Measurements from ENCODE around the gene PAK5.
A peak's percentile ranks its signal among the peaks of the same experiment; 100 is the strongest.

Gene PAK5

DNA sequence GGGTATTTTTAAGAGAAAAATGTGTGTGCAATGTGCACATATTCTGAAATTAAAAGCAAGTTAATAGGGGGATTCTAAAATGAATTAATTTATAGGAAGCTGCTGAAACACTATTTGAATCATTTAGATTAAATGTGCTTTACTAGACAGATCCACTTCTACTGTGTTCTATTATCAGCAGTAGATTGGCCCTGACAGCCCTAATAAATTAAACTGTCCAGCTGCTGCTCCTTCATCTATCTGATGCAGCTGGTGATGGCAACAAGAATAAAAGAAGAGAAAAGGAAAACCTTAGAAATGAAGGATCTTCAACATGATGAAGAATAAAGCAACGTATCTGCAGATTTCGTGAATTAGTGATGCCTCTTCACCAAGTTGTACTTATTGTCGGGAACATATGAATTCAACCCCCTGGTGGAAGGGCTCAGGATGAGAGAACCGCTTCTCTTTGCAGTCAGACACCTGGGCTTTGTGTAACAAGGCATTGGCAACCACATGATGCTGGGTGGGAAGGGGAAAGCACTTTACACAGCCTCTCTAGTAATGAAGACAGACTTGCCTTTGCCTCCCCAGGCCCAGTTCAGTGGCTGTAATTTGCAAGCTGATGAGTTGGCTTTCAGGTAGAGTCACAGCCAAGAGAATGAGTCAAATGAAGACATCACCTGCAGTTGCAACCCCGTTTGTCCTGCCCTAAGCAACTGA lies 230.1 kb downstream of the PAK5 start:
- no peak overlapping the region for H3K4me3 ChIP-seq (ENCODE audit: low read depth, low read length)
- no peaks in the 10 kb centered on the region for H3K36me3 ChIP-seq (ENCODE audit: control insufficient read depth, insufficient read depth, low read length)
- no peaks in the 10 kb centered on the region for H3K9me3 ChIP-seq (ENCODE audit: control insufficient read depth, insufficient read depth, low read length)
- H3K4me1 ChIP-seq (ENCODE audit: control insufficient read depth, insufficient read depth, low read length), result peaks cover 11% of the 10 kb centered on the region
- H3K27me3 ChIP-seq (ENCODE audit: control insufficient read depth, insufficient read depth, low read length), result no peaks in the 10 kb centered on the region; the same call in 1 of the 2 replicates
- H3K27ac ChIP-seq (ENCODE audit: low read depth, low read length), result no peak overlapping the region
- H3K9ac ChIP-seq (ENCODE audit: low read depth, low read length), result no peak overlapping the region

DNA sequence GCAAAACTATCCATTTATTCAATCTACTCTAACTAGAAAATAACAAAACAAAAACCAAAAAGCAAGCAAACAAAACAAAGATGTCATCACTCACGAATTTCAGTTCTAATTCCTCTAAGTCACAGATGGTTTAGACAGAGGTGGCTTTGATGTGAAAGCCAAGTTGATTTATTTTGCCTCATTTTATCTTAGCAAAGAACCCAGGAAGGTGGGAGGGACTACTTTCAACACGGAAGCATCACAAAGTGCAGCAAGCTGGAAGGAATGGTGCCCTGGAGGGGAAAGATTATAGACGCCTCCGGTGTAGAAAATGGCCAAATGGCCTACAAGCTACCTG lies 236.1 kb downstream of the PAK5 start:
- no peak overlapping the region for H3K4me3 ChIP-seq (ENCODE audit: low read depth, low read length)
- H3K9ac ChIP-seq (ENCODE audit: low read depth, low read length), result no peak overlapping the region
- no peaks in the 10 kb centered on the region for H3K9me3 ChIP-seq (ENCODE audit: control insufficient read depth, insufficient read depth, low read length)
- no peaks in the 10 kb centered on the region for H3K4me1 ChIP-seq (ENCODE audit: control insufficient read depth, insufficient read depth, low read length)
- H3K27ac ChIP-seq (ENCODE audit: low read depth, low read length), result no peak overlapping the region
- no peaks in the 10 kb centered on the region for H3K36me3 ChIP-seq (ENCODE audit: control insufficient read depth, insufficient read depth, low read length)
- H3K27me3 ChIP-seq (ENCODE audit: control insufficient read depth, insufficient read depth, low read length), result no peaks in the 10 kb centered on the region

DNA sequence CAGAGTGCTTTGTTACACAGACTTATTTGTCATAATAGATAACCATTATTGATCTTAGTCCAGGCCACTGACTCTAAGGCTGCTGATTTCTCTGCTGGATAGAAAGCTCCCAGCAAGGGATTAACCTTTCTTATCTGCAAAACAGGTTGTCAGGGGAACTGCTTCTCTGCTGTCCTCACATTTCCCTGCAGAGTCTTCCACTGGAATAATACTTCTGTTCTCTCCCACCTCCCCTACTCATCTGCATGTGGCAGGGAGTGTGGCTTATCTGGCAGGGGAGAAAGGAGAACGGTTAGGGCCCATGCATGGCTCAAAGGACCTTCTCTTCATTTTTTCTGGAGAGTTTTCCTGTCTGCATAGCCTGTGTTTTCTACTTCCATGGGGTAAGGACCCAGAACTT lies 238.3 kb downstream of the PAK5 start:
- H3K9ac ChIP-seq (ENCODE audit: low read depth, low read length), result no peak overlapping the region
- H3K4me3 ChIP-seq (ENCODE audit: low read depth, low read length), result no peak overlapping the region
- H3K27me3 ChIP-seq (ENCODE audit: control insufficient read depth, insufficient read depth, low read length), result no peaks in the 10 kb centered on the region
- no peaks in the 10 kb centered on the region for H3K36me3 ChIP-seq (ENCODE audit: control insufficient read depth, insufficient read depth, low read length)
- no peaks in the 10 kb centered on the region for H3K9me3 ChIP-seq (ENCODE audit: control insufficient read depth, insufficient read depth, low read length)
- H3K4me1 ChIP-seq (ENCODE audit: control insufficient read depth, insufficient read depth, low read length), result no peaks in the 10 kb centered on the region
- H3K27ac ChIP-seq (ENCODE audit: low read depth, low read length), result peak overlapping the region; percentile 18

DNA sequence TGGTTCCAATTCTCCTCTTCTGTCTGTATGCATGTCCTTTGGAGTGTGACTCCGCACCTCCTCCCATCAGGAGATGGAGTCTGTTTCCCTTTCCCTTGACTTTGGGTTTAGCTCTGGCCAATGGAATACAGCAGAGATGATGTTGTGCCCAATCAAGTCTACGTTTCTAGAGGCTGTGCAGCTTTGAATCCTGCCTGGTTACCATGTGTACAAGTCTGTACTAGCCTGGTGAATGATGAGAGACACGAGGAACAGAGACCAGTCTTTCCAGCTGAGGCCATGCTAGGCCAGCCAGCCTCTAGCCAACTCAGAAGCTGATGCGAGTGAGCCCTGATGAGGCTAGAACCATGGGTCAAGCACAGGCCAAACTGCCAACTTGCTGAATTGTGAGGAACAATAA lies 241.3 kb downstream of the PAK5 start:
- Histone ChIP-seq H3K27ac (ENCODE audit: low read depth, low read length) (no peak overlapping the region), H3K36me3 (ENCODE audit: control insufficient read depth, insufficient read depth, low read length) (no peaks in the 10 kb centered on the region), H3K4me3 (ENCODE audit: low read depth, low read length) (no peak overlapping the region), H3K4me1 (ENCODE audit: control insufficient read depth, insufficient read depth, low read length) (no peaks in the 10 kb centered on the region), H3K9ac (ENCODE audit: low read depth, low read length) (no peak overlapping the region), H3K9me3 (ENCODE audit: control insufficient read depth, insufficient read depth, low read length) (no peaks in the 10 kb centered on the region), H3K27me3 (ENCODE audit: control insufficient read depth, insufficient read depth, low read length) (no peaks in the 10 kb centered on the region)

DNA sequence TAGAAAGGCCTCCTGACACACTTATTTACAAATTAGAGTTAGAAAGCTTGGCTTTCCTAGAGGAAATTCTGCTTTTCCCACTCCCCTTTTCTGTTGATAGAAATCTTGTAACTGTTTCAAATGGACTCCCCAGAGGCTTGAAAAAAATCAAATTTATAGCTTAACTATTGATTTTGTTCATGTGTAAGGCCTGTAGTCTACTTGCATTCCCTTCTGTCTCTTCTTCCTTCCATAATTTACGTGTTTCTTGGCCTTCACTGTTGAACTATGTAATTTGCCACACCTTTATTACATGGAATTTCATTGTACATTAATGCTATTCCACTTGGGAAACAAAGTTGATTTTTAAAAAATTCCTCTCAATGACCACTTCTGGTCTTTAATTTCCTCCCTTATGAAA lies 243.1 kb downstream of the PAK5 start:
- H3K27ac ChIP-seq (ENCODE audit: low read depth, low read length), result no peak overlapping the region
- no peaks in the 10 kb centered on the region for H3K27me3 ChIP-seq (ENCODE audit: control insufficient read depth, insufficient read depth, low read length)
- no peak overlapping the region for H3K4me3 ChIP-seq (ENCODE audit: low read depth, low read length)
- H3K4me1 ChIP-seq (ENCODE audit: control insufficient read depth, insufficient read depth, low read length), result no peaks in the 10 kb centered on the region
- H3K9ac ChIP-seq (ENCODE audit: low read depth, low read length), result no peak overlapping the region
- no peaks in the 10 kb centered on the region for H3K9me3 ChIP-seq (ENCODE audit: control insufficient read depth, insufficient read depth, low read length)
- no peaks in the 10 kb centered on the region for H3K36me3 ChIP-seq (ENCODE audit: control insufficient read depth, insufficient read depth, low read length)

DNA sequence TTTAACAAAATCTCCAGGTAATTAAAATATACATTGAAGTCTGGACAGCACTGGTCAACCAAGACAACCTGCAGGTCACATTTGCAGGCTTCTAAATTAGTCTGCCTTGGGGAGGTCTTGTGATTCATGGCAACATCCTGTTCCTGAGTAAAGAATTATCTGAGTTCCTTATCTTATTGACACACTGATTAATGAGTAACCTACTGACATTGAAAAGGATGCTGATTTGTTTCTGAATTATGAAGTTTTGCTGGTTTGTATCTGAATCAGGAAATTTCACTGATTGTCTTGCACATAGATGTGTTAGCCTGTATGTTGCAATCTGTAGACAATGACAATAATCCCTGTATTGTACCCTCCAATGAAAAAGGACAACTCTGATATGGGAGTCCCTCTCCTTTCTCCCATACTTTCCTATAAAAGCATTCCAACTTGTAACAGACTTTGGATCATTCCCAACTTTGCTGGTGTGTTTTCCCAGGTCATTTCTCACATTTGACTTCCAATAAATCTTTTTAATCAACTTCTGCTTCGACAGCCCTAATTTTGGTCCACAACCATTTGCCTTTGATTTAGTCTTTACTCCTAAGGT lies 244.5 kb downstream of the PAK5 start:
- Histone ChIP-seq H3K27me3 (ENCODE audit: control insufficient read depth, insufficient read depth, low read length) (no peaks in the 10 kb centered on the region), H3K9ac (ENCODE audit: low read depth, low read length) (no peak overlapping the region), H3K36me3 (ENCODE audit: control insufficient read depth, insufficient read depth, low read length) (no peaks in the 10 kb centered on the region), H3K9me3 (ENCODE audit: control insufficient read depth, insufficient read depth, low read length) (no peaks in the 10 kb centered on the region), H3K4me3 (ENCODE audit: low read depth, low read length) (no peak overlapping the region), H3K4me1 (ENCODE audit: control insufficient read depth, insufficient read depth, low read length) (no peaks in the 10 kb centered on the region), H3K27ac (ENCODE audit: low read depth, low read length) (no peak overlapping the region)

DNA sequence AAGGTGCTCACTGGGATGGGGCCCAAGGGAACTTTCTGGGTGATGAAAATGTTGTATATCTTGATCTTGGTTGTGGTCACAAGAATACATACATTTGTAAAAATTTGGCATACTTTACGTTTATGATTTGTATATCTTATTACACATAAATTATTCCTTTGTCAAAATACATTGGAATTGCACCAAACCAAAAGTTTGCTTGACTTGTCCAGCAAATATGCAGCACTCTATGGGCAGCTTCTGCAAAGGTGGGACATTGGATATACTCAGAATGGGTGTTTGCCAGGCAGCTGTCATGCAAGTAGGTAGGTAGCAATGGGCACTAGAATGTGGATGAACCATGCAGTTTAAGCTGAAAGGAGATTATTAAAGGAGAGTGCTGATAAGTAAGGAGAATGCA lies 246.5 kb downstream of the PAK5 start:
- Histone ChIP-seq H3K36me3 (ENCODE audit: control insufficient read depth, insufficient read depth, low read length) (no peaks in the 10 kb centered on the region), H3K27me3 (ENCODE audit: control insufficient read depth, insufficient read depth, low read length) (no peaks in the 10 kb centered on the region), H3K27ac (ENCODE audit: low read depth, low read length) (no peak overlapping the region), H3K4me3 (ENCODE audit: low read depth, low read length) (no peak overlapping the region), H3K4me1 (ENCODE audit: control insufficient read depth, insufficient read depth, low read length) (no peaks in the 10 kb centered on the region), H3K9ac (ENCODE audit: low read depth, low read length) (no peak overlapping the region), H3K9me3 (ENCODE audit: control insufficient read depth, insufficient read depth, low read length) (no peaks in the 10 kb centered on the region)

DNA sequence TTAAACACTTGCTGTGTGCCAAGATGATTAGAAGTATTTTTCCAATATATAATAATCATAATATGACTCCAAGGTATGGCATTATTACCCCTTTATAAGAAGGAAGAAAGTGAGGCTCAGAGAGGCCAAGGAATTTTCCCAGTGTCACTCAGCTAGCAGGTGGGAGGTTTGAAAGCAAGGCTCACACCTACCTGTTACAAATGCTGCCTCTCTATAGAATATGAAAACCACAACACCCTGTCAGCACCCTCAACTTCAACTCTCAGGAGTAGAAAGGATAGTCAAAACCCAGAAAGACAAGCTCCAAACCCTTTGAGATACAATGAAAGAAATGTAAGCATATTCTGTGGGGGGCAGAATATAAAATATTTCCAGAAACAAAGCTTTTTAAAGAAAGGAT lies 247.8 kb downstream of the PAK5 start:
- no peaks in the 10 kb centered on the region for H3K4me1 ChIP-seq (ENCODE audit: control insufficient read depth, insufficient read depth, low read length)
- H3K9me3 ChIP-seq (ENCODE audit: control insufficient read depth, insufficient read depth, low read length), result no peaks in the 10 kb centered on the region
- no peaks in the 10 kb centered on the region for H3K27me3 ChIP-seq (ENCODE audit: control insufficient read depth, insufficient read depth, low read length)
- no peak overlapping the region for H3K4me3 ChIP-seq (ENCODE audit: low read depth, low read length)
- H3K9ac ChIP-seq (ENCODE audit: low read depth, low read length), result no peak overlapping the region
- no peak overlapping the region for H3K27ac ChIP-seq (ENCODE audit: low read depth, low read length)
- H3K36me3 ChIP-seq (ENCODE audit: control insufficient read depth, insufficient read depth, low read length), result no peaks in the 10 kb centered on the region

DNA sequence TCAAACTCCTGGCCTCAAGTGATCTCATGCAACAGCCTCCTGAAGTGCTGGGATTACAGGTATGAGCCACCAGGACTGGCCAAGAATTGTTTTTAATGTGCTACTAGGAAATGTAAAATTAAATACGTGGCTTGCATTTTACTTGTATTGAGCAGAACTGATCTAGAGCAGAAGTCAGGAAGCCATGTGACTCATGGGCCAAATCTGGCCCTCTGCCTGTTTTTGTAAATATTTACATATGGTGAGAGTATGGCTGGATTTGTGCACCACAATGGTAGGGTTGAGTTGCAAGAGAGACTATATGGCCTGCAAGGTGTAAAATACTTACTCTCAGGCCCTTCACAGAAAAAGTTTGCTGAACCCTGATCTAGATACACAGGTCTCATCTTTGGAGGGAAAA lies 248.7 kb downstream of the PAK5 start:
- Histone ChIP-seq H3K4me1 (ENCODE audit: control insufficient read depth, insufficient read depth, low read length) (no peaks in the 10 kb centered on the region), H3K36me3 (ENCODE audit: control insufficient read depth, insufficient read depth, low read length) (no peaks in the 10 kb centered on the region), H3K9me3 (ENCODE audit: control insufficient read depth, insufficient read depth, low read length) (no peaks in the 10 kb centered on the region), H3K27ac (ENCODE audit: low read depth, low read length) (no peak overlapping the region), H3K4me3 (ENCODE audit: low read depth, low read length) (no peak overlapping the region), H3K9ac (ENCODE audit: low read depth, low read length) (no peak overlapping the region), H3K27me3 (ENCODE audit: control insufficient read depth, insufficient read depth, low read length) (no peaks in the 10 kb centered on the region)

DNA sequence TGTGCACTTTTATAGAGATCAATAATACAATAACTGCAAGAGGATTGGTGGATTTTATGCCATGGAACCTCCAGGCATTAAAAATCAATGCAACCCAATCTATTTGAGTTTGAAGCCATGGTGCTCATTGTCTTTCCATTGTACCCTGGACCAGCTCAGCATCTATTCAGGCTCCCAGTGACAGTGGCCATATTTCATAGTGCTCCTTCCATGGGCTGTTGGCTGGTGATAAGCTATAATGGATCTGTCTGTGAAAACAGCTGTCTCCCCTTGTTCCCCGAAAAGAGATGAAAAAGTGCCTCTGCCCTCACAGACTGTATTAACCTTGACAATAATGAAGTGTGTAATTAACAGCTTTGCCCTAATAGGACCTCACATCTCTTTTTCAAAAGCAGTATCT lies 250.2 kb downstream of the PAK5 start:
- Histone ChIP-seq H3K27ac (ENCODE audit: low read depth, low read length) (no peak overlapping the region), H3K9ac (ENCODE audit: low read depth, low read length) (no peak overlapping the region), H3K4me3 (ENCODE audit: low read depth, low read length) (no peak overlapping the region), H3K27me3 (ENCODE audit: control insufficient read depth, insufficient read depth, low read length) (no peaks in the 10 kb centered on the region), H3K36me3 (ENCODE audit: control insufficient read depth, insufficient read depth, low read length) (no peaks in the 10 kb centered on the region), H3K4me1 (ENCODE audit: control insufficient read depth, insufficient read depth, low read length) (no peaks in the 10 kb centered on the region), H3K9me3 (ENCODE audit: control insufficient read depth, insufficient read depth, low read length) (no peaks in the 10 kb centered on the region)

DNA sequence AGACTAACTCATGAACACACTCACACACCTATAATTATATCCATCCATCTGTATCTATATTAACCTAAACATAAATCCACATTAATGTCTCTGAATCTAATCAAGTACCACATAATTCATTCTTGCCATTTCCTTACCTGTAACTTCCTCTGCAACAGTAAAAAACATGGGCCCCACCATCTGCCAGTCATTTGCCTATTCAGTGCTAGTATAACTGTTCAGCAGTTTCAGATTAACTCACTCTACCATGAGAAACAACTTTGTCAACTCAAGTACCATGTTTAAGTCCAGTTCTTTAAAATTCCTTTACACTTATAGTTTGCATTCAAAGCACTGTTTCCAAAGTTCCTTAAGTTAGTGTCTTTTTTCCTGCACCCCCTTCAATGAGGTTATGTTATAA lies 255.7 kb downstream of the PAK5 start:
- Histone ChIP-seq H3K36me3 (ENCODE audit: control insufficient read depth, insufficient read depth, low read length) (no peaks in the 10 kb centered on the region), H3K27ac (ENCODE audit: low read depth, low read length) (no peak overlapping the region), H3K4me1 (ENCODE audit: control insufficient read depth, insufficient read depth, low read length) (no peaks in the 10 kb centered on the region), H3K27me3 (ENCODE audit: control insufficient read depth, insufficient read depth, low read length) (0 out of 2 replicates have a peak, but pooled peaks cover 3% of the 10 kb centered on the region), H3K4me3 (ENCODE audit: low read depth, low read length) (no peak overlapping the region), H3K9ac (ENCODE audit: low read depth, low read length) (no peak overlapping the region), H3K9me3 (ENCODE audit: control insufficient read depth, insufficient read depth, low read length) (no peaks in the 10 kb centered on the region)
